NK-92 (cell line): Measurements from ENCODE around the gene CHRM2.

Source experiments
- DNase-seq: peaks from one replicate; lab custom pipeline; 2025; ENCODE audit not compliant: unreplicated experiment; lab: John Stamatoyannopoulos, UW

Gene CHRM2

DNA sequence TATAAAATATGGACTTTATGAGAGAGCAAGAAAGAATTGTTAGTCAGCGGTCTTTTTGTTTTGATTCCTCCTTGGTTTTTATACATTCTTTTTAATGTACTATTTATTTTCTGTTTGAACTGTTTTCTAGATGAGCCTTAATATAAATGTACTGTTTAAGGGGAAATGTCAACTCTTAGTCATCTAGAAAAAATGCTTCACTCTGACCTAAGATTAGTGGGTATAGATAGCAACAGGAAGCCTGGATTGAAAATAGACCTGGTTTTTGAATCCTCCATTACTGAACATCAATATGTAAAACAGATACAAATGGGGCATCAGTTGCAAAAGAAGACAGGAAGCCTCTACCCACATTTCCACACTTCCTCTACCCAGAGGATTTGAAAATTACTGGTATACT lies 87.8 kb downstream of the CHRM2 start:
- DNase-seq = no peak

DNA sequence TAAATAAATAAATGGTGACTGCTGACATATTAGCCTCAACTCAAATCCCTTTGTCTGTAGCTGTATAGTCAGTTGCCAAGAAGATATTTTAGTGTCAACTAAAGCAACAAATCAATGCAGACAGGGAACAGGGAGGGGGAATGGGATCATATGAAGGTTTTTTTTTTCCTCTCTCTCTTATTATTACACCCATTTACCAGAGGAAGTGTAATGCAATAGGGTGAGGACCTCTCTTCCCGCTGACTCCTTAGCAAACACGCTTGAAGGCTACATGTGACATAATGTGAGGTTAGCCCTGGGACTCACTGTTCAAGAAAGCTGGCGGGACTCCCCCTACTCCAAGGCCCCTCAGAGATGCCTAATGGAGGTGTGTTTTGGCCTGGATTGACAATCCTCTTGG lies 88.2 kb downstream of the CHRM2 start:
- DNase-seq = no peak

DNA sequence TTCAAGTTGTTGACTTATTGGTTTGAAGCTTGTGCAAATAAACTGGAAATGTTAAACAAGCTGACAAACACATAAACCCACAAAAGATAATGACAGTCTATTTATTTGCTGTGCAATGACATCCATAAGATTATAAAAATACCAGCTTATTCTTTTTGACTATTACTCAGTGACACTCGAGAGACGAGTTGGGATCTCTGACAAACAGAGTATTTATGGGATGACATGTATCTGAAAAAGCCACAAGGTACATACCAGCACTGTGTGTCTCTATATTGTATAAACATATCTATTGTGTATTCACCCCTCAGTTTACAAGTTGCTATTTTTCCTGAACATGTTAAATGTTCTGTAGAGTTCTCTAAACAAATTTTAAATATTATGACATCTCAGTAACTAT lies 88.9 kb downstream of the CHRM2 start:
- DNase-seq = no peak

DNA sequence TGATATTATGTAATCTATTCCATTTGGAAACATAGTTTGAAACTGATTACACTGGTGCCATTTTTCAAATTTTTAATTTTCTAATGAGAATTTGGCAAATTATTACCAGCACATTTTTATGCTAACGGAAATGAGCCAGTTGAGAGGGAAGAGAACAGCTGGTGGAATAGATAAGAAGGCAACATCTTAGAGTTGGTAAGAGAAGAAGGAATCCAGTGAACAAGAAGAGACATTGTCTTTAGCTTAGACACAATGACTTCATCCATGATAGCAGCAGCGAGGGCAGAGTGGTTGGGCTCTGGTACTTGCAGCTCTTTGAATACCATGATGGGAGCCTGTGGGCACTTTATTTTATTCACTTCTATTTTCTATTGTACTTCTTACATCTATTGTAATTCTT lies 89.6 kb downstream of the CHRM2 start:
- no peak for DNase-seq

DNA sequence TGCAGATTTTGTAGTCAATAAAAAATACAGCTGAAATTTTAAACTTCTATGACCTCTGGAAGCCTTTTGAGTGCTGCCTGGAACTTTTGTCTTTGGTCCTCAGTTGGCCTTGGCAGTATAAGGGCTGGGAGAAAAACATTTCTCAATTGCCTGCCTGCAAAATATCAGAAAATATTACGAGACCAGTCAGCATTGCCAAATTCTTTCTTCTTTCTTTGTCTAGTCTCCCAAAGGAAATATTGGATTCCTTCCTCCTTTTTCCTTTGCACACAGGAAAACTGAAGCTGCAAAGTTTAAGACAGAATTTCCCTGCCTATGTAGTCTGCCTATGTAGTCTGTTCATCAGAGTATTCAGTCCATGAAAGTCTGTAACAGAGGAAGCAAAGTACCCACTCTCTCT lies 95.9 kb downstream of the CHRM2 start:
- DNase-seq = no peak

DNA sequence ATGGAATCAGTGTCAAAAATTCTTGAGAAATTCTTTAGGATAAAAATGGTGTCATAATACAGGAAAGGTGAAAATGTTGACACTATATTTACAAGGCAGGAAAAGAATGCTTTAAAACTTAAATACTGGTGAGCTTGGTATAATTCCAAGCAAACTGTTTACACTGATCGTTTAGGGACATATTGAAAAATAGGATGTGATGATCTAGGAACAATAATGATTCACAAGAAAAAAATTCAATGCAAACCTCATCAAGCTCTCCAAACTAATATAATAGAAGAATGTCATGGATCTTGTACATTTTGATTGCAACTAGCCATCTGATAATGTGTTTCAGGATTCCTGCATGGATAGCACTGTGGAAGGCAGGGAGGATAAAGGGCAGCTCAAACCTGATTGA lies 98.4 kb downstream of the CHRM2 start:
- no peak for DNase-seq

DNA sequence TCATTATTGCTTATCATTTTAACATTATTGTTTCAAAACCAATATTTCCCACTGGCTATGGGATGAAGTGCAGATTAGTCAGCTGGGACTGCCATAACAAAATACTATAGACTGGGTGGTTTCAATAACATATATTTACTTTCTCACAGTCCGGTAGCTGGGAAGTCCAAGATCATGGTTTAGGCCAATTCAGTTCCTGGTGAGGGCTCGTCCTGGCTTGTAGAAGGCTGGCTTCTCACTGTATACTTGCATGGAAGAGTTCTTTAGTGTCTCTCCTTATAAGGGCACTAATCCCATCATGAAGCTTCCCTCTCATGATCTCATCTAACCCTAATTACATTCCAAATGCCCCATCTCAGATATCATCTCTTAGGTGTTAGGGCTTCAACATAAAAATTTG lies 101.3 kb downstream of the CHRM2 start:
- no peak for DNase-seq

DNA sequence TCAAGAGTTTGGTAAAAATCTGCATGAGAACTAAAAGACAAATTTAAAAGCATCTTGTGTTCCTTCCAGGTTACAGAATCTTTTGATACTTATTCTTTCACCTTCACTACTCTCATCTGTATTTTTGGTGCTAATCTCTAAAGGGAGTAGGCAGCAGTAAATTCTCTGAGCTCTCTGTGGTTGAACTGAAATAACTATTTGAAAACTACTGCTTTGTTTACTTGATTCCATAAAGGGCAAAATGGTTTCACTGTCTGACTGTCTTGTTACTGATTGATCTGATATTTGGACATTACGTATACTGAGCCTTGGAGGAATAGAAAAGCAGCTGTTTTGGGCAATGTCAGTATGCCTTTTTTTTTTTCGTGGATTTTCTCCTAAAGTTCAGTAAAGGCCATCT lies 103.3 kb downstream of the CHRM2 start:
- DNase-seq = no peak

DNA sequence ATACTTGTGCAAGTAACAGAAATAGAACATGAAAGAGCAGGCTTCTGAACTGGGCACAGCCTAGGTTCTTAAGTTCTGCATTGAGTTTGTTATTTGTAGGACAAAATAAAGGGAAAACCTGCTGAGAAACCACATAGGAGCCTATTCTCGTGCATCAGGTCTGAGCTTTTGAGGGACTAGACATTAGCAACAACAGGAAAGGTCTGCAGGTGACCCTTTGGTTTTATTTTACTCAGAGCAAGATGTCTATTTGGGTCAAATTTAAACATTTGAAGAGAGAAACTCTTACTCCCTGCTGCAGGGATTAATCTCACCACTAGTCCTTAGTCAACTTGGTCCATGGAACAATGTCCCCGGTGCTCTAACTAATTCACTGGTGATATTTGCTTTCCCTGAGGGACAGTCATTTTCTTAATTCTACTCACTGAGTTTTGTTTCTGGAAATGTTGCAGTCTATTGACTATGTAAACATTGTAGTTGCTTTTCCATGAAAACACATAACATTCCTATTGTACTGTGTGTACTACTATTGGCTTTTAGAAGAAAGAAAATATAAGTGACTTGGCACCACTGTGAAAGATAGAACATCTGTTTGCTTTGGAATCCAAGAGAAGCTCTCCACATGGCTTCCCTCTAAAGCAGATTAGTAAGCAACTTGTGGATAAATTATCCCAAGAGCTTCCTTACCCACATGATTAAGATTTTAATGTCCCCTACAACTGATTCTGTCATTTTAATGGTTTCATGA lies 108.2 kb downstream of the CHRM2 start:
- DNase-seq = no peak

DNA sequence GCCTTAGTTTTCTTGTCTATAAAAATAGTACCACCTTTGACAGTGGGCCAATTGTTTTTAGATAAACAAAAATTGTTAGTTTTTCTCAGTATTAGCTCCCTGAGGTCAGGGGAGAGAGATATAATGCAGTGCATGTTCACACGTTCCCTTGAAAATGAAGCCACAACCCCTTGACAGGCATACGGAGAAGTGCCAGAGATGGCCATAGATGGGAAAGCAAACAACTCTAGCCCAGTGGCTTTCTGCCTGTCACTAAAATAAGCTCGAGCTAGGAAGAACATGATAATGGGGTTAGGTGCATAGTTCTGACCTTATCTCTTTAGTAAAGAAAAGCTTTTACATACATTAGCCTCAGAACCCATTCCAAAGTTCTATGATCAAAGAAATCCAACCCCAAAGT lies 124.9 kb downstream of the CHRM2 start:
- DNase-seq = no peak

DNA sequence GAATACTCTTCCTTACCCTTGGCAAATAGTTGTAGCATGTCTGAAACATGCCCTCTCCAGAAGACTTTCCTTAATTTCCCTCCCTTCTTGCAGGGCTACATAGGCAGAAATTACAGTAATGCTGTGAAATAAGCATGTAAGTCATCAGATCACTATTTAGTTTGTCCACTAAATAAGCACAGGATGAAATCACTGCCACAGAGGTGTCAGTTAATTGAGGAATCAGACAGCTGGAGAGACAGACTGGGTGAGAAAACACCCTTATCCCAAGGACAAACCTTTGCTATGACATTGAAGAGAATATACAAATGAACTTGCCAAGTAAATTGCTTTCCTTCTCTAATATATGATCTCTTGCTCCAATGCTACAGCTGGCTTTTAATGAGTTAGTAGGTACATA lies 129.3 kb downstream of the CHRM2 start:
- no peak for DNase-seq

DNA sequence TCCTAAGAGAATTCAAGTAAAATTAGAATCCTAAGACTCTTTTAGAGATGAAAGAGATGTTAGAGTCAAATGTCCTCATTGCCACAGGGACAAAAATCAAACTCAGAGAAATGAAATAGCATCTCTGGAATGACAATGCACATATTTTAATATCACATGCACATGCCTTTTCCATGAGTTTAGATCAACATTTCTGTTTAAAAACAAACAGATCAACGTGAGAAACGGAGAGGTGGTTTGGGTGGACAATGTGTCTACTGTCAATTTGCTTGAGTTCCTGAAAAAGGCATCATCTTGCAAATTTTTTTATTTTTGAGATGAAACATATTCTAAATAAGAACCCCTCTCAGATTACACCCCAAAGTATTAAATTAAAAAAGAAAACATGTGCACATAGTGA lies 130.0 kb downstream of the CHRM2 start:
- no peak for DNase-seq

DNA sequence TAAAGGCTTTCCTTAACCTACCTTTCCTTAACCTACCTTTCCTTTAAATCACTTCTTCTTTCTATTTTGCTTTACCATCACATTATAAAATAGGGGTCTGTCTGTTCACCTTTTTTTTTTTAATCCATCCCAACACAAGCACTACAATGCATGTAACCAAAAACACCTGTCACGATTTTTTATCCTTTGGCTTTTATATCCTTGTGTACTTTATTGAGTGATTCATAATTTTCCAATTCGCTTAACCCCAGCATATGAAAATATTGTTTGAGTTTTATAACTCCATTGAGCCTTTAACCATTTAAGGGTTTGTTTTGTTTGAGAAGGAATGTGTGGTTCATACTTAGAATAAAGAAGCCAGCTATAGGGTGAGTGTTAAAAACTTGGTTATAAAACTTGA lies 132.2 kb downstream of the CHRM2 start:
- no peak for DNase-seq

DNA sequence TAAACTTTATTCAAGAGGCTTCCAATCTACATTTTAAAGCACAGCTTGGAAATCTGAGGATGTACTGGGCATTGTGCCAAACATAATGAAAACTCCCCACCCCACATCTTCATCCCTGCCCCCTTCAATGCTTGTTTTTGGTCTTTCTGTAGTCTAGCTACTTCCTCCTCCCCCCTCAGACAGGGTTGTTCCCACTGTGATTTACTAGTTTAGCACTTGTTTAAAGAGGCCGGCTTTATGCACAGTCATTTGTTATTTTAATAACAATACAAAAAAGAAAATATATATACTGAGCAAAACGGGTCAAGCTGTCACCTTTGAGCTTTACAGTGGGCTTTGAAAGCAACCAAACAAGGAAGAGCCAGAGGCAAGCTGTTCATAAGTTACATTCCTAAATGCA lies 132.6 kb downstream of the CHRM2 start:
- DNase-seq = no peak

DNA sequence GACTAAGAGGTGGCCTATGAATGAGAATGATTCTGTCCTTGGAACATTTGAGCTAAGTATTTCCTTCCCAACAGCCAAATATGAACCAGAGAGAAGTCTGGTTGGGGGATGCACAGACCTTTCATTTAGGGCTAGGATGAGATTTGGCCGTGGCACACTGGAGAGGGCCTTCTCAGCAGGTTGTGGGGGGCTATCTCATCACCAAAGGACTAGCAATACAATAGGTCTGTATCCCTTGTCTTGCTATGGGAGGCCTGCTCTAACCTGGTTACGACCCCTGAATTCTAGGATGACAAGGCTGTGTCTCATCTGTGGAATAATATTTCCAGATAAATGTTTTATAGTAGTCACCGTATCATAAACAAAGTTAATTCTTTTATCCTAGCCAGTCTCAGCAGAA lies 133.0 kb downstream of the CHRM2 start:
- DNase-seq = no peak

DNA sequence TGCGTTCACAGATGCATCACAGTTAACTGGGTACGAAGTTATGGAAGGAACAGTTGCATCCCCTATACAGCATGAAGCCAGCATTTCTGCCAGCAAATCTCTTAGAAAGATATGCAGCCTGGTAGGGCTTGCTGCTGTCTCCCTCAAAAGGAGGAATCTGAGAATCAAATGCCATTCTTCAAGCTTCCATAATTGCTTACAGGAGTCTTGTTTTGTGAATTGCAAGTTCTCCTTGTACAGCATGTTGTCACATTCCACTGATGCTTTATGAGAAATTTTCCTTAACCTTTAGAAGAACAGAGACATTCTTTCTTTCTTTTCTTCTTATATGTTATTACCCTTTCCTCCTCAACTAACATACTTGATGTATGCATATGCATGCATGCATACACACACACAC lies 134.6 kb downstream of the CHRM2 start:
- no peak for DNase-seq

DNA sequence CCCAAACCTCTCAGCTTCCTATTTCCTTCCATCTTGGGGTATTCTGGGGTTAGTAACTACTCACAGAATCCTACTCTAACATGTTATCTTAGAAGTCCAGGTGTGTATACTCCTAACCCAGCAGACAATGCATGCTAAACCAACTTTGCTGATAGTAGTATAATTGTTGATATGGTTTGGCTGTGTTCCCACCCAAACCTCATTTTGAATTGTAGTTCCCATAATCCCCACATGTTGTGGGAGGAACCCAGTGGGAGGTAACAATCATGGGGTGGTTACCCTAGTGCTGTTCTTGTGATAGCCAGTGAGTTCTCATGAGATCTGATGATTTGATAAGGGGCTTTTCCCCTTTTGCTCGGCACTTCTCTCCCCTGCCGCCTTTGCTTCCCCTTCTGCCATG lies 135.1 kb downstream of the CHRM2 start:
- DNase-seq = no peak

DNA sequence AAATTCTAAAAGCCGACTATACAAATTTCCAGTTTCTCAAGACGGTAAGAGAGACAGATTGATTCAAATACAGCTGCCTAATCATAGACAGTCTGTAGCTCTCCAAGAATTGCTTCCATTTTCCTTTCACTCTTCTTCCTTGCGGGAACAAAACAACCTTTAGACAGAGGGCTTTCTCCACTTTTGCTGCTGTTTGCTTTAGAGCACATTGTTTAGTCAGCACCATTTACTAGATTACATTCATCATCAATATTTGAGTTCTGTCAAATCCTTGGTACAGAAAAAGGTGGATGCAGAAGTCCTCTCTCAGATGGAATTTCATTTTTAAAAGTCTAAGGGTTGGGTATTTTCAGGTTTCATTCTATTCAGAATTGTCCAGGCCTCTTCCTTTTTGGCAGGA lies 137.4 kb downstream of the CHRM2 start:
- no peak for DNase-seq

DNA sequence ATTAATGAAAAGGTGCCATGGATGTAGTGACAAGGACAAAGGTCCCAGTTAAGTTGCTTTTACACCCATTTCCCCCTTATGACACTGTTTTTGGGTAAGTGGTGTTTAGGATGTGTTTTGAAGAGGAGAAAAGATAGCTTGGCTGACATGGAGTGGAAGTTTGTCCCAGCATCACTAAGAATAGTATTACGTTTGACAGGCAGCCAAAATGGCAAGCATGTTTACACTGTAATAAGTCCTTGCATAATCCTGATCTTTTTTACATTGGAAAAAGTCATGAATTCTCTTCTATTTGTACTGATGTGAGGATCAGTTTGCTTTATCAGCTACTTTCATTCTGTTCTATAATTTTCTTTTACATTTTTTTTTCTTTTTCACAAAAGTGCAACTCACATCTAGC lies 137.8 kb downstream of the CHRM2 start:
- no peak for DNase-seq

DNA sequence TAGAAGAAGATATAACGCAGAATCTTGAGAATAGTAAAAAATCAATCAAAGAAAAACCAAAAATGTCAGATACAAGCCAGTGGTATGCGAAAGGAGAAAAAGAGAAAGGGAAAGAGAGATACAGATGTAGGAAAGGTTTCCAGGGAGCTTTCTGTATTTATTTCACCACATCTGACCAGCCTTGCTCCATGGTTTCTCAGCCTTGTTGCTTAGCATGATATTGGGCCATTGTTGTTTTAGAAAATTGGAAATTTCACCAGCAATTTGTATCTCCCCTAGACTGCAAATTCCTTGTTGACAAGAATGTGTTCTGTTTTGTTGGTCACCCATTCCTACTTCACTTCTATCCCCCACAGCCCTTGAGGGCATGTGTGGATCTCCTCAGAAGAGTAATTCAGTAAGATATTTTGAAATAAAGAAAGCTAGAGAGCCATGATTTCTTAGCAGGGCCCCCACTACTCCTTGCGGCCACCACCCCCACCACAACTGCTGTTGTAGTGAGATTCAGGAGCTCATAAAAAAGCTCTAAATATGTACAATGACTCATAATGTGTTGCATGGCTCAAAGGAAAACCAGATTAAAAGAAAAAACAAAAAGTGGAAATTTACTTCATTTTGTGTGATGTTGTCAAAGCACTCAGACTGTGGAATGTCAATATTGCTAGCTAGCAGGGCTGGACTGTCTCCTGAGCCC lies 138.7 kb downstream of the CHRM2 start:
- no peak for DNase-seq

DNA sequence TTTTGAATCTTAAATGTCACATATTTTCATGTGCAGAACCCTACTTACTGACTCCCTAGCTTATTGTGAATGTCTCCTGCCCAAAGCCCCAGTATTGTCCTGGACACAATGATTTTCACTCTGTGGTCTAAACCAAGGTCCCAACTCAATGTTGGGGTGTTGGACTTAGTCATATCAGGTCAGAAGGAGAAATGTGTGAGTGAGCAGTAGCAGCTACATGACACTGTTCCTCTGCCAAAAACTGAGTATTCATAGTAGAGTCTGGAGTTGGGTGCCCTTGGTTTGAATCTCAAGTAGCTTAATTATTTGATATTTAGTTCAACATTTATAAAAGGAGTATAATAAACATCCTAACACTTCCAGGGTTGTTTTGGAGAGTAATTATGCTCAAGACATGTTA lies 141.0 kb downstream of the CHRM2 start:
- DNase-seq = no peak

DNA sequence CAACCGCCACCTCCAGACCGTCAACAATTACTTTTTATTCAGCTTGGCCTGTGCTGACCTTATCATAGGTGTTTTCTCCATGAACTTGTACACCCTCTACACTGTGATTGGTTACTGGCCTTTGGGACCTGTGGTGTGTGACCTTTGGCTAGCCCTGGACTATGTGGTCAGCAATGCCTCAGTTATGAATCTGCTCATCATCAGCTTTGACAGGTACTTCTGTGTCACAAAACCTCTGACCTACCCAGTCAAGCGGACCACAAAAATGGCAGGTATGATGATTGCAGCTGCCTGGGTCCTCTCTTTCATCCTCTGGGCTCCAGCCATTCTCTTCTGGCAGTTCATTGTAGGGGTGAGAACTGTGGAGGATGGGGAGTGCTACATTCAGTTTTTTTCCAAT lies 146.6 kb downstream of the CHRM2 start:
- no peak for DNase-seq

DNA sequence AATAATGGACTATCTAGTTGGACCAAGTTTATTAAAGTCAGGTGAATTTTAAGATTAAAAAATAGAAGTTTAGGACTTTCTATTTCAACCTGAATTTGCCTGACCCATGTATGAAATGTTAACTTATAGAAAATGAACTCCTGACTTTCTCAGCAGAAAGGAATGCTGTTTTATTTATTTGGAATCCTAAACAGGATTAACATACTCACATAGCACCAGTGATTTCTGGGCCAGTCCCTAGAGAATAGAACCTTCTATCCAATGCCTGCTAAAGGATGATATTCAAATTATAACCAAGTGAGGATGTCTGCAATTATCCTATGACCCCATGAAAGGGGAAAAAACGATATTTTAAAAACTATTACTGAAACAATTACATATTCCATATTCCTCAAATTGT lies 148.8 kb downstream of the CHRM2 start:
- no peak for DNase-seq
